Nucleus accumbens (tissue), 56 donors: ENCODE results near the gene ATRN.
A peak's percentile ranks its signal among the peaks of the same experiment; 100 is the strongest.
"Not testable (repeated sequence)": the region's sequence is repeated elsewhere in the genome, so short reads cannot be mapped to it uniquely, and the experiment has no call there.

Experiments used
- DNase-seq, 56 donors: peaks; one replicate each; lab custom pipeline; 2025; lab: John Stamatoyannopoulos, UW

Gene ATRN

GRCh38 chr20:3464166-3464565 is 6.7 kb upstream of the ATRN start:
- DNase-seq, result no peak

DNA sequence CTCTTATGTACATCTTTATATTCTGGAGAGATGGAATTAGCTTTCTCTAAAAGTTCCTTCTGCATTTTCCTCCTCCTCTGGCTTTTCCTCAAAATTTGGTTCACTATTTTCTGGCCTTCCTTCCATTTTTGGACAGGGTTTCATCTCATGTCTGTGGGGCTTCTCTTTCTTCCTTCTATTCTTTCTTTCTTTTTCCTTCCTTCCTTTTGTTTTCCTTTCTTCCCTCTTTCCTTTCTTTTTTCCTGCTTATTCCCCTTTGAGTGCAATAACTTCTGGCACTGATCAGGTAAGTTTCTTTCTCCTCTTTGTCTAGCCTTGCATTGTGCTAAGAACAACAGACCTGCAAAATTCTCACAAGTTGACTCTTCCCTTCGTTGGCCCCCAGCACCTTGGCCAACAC is 5.5 kb upstream of the ATRN start:
- DNase-seq, result no peak

GRCh38 chr20:3470208-3470626 is 601 bp upstream of the ATRN start:
- peak in 1 of 56 donors; percentile 51 for DNase-seq

- DNase-seq, result peak in 5 of 56 donors; percentile 21 to 58 (median 38)
Observed at GRCh38 chr20:3471397-3472021, 691 bp downstream of the ATRN start.

- DNase-seq, result no peak
Observed at GRCh38 chr20:3472105-3472504, 1.3 kb downstream of the ATRN start.

DNA sequence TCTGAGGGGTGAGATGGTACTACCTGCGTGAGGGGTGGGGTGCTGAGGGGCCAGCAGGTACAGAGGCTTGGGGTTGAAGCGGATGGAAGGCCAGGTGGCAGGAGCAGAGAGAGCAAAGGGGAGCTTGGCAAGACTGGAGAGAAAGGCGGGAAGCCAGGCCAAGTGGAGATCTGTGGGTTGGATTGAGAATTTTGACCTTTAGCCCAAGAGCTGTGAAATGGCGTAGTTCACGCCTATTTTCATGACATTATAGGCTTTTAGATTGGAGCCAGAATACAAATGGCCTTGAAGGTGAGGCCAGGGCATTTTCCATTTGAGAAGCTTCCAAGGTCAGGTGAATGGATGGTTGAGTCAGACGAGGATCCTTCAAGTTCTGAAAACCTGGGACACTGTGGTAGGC is 2.5 kb downstream of the ATRN start:
- no peak for DNase-seq

DNA sequence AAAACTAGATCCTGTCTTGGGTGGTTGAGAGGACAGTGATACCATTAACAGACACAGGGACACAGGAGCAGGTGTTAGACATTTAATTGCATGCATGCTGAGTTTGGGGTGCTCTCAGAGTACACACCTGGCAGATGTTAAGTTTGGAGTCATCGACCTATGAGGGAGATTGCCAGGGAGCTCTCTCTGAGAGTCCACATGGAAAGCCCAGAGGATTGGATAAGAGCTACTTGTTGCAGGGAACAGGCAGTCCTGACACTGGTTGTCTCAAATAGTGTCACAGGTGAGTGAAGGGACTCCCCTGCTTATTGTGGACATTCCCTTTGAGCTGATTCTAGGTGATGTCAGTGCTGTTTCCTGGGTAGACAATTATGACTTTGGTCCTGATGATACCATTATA is 3.1 kb downstream of the ATRN start:
- no peak for DNase-seq

GRCh38 chr20:3477003-3477860 is 6.4 kb downstream of the ATRN start:
- DNase-seq, result not testable (repeated sequence)

GRCh38 chr20:3477861-3478544 is 7.2 kb downstream of the ATRN start:
- no peak for DNase-seq

DNA sequence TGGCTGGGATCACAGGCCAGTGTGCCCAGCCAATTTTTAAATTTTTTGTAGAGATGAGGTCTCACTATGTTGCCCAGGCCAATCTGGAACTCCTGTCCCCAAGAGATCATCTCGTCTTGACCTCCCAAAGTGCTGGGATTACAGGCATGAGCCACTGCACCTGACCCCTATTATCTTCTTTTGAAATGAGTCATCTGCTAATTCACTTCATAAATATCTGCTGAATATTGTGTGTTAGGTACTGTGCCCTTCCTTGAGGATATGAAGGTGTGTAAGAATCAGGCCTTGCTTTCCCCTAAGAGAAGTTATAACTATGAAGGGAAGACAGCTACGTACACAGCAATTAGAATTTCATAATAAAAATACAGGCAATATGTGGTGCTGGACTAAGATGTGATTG is 8.2 kb downstream of the ATRN start:
- no peak for DNase-seq

- no peak for DNase-seq
Observed at GRCh38 chr20:3479759-3480615, 9.2 kb downstream of the ATRN start.

DNA sequence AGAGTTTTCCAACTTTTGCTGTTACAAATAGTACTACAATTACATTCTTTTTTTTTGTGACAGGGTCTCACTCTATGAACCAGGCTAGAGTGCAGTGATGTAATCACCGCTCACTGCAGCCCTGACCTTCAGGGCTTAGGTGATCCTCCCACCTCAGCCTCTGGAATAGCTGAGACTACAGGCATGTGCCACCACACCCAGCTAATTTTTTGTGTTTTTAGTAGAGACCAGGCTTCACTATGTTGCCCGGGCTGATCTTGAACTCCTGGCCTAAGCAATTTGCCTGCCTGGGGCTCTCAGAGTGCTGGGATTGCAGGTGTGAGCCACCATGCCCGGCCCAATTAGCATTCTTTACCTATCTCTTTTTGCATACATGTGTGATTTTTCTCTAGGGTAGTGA is 12.5 kb downstream of the ATRN start:
- DNase-seq, result no peak

GRCh38 chr20:3483784-3484183 is 13.0 kb downstream of the ATRN start:
- no peak for DNase-seq

- DNase-seq, result no peak
Observed at GRCh38 chr20:3485913-3486312, 15.1 kb downstream of the ATRN start.

DNA sequence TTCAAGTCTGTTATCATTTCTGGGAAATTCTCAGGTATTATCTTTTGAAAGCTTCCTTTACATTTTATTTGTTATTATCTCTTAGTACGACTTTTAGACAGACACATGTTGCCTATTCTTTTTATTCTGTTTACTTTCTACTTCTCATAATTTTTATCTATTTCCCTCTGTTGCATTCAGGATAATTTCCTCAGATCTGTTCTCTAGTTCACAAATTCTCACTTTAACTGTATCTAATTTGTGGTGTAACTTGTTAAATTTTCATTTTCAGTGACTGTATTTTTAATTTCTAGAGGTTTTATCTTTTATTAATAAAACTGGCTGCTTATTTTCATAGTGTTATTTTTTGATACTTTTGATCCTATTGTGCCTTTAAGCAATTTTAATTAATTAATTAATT is 16.0 kb downstream of the ATRN start:
- no peak for DNase-seq

DNA sequence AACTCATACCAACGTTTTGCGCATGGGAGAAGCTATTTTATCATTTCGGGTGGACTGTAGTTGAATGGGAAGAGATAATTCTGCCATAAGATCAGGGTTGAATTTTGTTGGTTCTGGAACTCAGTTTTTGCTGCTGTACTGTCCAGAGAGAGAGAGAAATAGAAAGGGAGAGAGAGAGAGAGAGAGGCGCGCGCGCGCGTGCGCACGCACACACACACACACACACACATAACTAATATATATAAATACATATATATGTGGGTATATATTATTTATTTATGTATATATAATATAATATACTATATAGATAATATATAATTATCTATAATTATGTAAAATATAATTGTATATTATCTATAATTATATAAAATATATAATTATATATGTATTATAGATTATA is 21.9 kb downstream of the ATRN start:
- DNase-seq, result no peak

DNA sequence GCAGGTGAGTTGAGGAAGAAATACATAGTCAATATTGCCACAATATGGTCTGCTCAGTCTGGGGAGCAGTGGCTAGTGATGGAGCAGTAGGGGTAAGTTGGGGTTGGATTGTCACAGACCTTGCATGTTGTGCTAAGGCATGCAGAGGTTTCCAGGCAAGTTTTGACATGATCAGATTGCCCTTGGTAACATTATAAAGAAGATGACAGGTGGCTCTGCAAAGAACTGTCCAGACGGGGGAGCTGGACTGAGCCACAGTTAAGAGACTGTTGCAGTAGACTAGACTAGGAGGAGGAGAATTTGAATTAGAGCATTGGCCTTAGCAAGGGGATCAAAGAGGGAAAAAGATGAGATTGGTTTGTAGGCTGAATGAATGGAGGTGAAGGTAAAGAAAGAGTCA is 23.4 kb downstream of the ATRN start:
- no peak for DNase-seq

DNA sequence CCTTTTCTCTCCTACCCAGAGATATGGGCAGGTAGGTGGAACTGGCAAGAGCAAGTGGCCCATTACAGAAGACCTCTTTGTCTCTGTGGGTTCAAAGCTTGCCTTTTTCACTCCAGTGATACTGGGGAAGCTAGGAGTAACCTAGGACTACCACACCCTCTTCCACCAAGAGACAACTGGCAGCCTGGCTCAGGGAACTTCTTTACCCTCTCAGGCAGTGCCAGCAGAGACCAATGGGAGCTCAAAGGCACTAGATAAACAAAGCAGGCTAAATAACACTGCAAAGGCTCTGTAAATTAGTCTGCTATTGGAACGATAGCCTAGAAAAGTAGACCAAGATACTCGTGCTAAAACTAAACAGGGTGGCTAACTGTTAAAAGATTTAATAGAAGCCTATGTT is 32.1 kb downstream of the ATRN start:
- DNase-seq, result no peak

GRCh38 chr20:3505148-3505547 is 34.3 kb downstream of the ATRN start:
- no peak for DNase-seq

DNA sequence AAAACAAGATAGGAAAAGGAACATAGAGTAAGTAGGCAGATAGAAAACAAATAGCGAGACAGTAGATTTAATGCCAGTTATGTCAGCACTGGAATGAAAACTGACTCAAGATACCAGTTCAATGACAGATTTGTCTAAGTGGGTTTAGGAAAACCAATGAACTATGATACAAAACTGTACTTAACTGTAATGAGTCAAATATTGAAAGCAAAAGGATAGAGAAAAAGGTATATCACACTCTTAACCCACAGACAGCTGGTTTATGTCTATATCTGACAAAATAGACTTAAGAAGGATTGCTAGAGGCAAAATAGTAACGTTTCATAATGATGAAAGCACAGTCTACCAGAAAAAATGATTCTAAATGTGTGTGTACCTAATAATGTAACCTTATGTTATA is 38.2 kb downstream of the ATRN start:
- DNase-seq, result no peak

DNA sequence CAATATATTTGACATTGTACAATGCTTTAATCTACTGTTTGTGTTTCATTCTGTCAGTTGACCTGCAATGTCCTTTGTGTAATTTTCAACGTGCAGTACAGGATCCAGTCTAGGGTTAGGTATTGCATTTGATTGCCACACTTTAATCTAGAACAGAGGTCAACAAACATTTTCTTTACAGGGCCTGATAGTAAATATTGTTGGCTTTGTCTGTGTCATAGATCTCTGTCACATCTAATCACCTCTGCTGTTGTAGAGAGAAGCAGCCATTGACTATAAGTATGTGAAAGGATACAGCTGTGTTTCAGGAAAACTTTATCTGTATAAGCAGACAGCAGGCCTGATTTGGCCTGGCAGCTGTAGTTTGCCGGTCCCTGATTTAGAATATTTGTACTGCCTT is 39.3 kb downstream of the ATRN start:
- DNase-seq, result no peak
